Measurements from ENCODE around the gene KIF23.

The KIF23 gene

DNA sequence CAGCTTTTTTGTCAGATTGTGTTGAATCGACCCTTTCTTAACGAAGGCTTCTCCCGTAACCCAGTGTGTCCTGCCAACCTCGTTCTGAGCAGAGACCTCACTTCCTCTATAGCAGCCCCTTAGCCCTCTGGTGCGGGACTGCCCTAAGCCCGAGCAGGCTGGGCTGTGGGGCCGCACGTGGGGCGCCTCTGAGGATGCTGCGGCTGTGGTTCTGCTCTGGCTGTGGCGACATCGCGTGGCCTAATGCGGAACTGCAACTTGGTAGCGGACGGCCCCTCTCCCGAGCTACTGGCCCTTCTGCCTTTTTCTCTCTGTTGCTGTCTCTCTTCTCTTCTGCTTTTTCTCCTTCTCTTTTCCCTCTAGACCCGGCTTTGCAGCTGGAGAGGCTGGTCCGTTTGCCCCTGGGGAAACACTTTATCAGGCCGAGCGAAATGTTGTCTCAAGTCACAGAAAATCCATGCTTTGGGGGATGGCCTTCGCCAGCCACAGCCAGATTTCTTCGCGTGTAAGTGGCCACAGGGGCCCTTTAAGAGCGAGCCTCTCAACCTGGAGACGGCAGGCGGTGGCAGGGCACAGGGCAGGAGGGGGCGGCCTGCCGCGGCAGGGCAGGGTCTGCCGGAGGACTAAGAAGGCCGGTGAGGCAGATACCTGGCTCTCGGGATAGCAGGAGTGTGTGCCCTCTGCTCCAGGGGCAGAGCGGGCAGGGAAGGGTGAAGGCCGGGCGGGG, 19.4 kb upstream of the KIF23 start:
- peak; percentile 92 for DNase-seq (ENCODE audit: low spot score)

DNA sequence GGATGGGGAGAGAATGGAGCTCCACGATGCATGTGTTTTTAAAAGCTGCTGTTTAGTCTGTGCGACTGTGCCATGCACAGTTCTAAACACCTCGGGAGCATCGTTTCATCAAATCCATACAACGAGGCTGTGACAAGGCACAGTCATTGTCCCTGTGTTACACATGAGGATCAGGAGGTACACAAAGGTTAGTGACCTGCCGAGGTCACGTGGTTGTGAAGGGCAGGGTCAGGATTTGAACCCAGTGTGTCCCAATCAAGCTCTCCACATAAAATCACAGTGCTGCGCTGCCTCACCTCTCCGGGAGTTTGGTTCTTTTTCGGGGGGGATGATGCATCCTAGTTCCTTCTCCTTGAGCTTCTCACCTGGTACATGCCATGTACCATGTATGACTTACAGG, 18.7 kb upstream of the KIF23 start:
- DNase-seq (ENCODE audit: low spot score), result no peak

DNA sequence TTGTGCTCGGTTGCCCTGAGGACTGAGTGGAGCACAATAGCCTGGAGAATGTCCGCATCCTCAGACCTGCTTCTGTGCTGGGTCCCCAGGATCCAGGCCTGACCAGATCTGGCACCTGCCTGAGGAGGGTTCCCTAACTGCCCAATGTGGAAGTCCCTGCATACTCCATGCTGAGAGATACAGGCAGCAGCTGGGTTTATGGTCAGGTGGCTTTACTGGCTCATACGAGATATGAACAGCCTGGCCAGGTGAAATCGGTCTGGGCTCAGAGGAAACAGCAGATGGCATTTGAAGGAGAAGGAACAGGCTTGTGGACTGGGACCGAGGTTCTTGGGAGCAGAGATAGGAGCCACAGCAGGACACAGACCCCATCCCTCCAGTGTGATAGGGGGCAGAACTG, 18.2 kb upstream of the KIF23 start:
- DNase-seq (ENCODE audit: low spot score), result no peak

DNA sequence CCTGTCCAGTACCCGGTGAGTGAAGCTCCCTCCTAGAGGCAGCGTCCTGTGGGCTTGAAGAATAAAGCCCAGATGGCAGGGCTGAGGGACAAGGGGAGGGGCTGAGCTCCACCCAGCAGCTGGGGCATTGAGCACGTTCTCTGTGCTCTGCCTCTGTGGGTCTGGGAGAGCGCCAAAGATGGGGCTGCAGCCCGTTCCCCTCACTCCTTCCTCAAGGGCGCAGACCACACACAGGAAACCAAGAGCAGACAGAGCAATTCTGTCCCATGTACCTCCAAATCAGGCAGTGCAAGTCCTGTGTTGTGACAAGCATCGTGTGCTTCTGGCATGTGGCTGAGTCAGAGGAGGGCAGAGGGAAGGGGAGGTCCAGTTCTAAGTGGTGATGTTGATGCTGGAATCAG, 15.7 kb upstream of the KIF23 start:
- no peak for DNase-seq (ENCODE audit: low spot score)

DNA sequence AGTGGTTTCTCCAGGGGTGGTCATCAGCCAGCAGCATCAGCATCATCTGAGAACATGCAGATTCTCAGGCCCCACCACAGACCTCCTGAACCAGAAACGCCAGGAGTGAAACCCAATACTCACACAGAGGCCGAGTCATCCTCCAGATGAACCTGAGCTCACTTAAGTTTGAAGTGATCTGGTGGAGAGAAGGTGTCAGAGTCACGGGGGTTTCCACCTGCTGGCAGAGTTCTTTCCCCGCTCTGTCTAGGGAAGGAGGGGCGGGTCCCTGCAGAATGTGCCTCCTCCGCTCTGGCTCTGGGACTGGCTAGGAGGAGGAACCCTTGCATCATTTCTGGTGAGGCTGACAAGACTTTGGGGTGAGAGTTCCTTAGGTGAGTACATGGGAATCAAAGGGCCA, 13.3 kb upstream of the KIF23 start:
- DNase-seq (ENCODE audit: low spot score), result no peak

DNA sequence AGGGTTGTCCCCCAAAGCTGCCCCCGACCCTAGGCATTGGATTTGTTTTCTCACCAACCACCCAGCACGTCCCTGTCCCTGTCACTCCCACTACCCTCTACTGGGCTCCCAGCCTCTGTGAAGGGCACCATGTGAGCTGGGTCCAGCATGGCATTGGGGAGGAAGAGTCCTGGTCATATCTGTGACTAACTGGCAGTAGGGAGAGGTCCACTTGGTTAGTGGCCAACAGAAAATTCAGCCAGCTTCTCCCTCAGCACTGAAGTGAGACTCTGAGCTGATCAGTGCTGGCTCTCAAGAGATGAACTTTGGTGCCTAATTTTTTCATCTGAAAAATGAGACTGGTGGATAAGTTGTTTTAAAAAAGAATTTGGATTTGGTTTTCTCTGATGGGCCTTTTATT, 11.3 kb upstream of the KIF23 start:
- DNase-seq (ENCODE audit: low spot score), result no peak

DNA sequence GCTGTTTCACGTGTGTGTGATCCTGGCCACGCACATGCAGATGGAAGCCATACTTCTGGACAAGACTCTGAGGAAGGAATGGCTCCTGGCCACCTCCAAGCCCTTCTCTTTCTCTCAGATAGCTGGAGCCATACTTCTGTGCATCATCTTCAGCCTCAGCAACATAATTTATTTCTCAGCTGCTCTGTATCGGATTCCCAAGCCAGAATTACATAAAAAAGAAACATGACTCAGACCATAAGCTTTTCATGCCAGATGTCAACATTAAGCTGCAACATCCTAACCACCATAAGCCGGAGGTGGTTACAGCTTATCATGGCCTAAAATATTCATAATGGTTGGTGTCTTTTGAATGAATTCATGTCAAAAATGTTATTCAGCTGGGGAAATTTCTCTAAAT, 10.6 kb upstream of the KIF23 start:
- no peak for DNase-seq (ENCODE audit: low spot score)

DNA sequence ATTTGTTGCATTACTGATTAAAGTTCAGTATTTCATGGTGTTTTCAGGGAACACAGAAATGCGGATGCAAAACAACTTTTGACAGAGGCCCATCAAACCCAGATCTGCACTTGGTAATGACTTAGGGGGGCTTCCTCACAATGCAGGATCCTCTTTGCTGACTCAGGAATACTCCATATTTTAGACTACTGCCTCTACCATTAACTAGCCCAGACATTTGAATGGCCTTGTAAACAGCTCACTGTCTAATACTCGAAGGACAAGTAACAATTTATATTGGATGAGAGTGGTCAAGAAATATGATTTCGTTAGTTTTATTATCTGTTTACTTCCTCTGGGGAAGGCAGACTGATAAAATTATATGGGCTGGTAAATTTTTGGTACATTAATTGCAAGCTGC, 9.0 kb upstream of the KIF23 start:
- no peak for DNase-seq (ENCODE audit: low spot score)

DNA sequence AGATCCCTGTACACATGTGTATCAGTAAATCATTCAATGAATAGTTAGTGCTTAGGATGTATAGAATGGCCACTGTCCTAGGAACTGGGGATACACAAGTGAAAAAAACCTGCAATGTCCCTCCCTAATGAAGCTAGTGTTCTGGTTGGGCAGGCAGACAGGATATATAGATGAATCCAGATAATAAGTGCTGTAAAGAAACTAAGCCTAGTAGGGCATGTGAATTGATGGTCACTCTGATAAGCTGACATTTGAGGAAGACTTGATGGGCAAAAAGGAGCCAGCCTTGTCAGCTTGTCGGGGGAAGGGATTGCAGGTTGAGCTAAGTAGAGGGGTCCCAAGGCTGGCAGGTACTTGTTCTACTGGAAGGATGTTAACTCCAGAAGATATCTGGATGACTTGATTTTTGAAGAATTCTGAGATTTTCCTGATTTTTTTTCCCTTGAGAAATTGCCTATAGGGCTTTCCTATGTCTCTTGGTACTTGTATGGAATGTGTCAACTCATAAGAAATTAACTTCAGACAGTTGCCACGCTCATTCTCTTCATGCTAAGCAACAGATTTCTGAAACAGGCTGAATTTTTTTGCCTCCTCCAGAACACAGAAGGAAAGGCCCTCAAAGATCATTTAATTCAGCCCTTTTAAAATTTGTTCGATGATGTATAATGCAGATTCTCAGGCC, 6.3 kb upstream of the KIF23 start:
- no peak for DNase-seq (ENCODE audit: low spot score)

DNA sequence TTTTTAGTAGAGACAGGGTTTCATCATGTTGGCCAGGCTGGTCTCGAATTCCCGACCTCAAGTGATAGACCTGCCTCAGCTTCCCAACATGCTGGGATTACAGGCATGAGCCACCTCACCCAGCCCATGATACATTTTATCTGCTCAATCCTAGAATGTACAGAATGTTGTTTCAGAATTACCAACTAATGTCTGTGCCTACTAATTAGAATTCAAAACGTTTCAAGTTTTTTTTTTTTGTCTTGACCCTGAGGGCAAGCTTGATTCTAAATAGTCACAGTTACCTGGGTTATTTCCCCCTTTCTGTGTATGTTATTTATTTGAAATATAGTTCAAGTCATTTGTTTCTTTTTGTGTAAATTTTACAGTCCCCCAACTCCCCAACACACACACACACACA, 5.3 kb upstream of the KIF23 start:
- no peak for DNase-seq (ENCODE audit: low spot score)

DNA sequence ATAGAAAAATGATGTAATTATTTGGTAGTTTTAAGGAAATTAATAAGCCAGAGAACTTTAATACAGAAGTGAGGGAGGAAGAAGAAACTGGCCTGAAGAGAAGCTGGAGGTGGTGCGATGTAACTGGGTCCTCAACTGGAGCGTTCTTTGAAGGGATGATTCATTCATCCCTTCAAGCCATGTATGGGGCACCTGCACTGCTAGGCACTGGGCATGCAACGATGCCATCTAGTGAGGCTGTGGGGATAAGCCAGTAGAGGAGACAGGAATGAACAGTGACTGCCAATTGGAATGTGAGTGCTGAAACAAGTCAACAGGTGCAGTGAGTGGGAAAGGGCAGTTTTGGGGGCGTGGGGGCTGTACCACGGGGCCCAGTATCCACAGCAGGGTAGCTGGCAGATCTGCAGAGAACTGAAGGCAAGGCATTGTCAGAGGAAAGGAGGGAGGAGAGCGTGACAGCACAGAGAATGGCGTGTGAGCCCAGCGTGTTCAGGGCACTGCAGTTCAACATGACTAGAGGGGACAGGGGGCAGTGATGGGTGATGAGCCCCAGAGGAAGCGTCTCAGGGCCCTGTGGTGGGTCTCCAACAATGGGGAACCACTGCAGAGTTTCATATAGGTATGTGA, 3.8 kb upstream of the KIF23 start:
- no peak for DNase-seq (ENCODE audit: low spot score)

DNA sequence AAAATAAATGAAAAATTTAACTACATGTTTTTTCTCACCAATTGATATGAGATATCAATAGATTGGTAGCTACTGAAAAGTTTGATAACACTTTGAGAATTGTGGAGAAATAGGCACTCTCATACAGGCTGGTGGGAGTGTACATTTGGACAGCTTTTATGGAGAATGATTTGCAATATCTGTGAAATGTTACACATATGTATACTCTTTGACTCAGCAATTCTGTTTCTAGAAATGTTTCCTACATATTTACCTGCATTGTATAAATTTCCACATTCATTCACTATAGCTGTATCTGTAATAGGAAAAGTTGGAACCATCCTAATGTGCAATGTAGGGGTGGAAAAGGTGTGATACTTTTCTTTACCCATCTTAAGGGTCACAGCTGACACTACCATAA, 1.9 kb upstream of the KIF23 start:
- DNase-seq (ENCODE audit: low spot score), result no peak

DNA sequence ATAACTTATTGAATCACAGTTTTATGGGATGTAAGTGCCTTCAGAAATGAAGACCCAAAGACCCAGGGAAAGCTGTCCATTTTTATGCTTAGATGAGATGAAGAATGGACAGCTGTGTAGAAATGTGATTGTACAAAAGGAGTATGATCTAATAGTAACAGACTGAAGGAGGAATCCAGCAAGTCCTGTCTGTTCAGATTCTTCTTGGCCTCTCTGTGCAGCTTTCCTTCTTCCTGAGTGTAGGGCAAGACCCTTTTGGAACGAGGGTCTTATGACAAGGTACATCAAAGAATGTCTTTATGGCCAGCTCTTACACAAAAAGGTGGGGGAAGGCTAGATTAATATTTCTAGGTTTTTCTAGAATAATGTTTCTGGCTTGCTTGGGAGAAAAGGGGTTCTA, 1.4 kb upstream of the KIF23 start:
- no peak for DNase-seq (ENCODE audit: low spot score)

DNA sequence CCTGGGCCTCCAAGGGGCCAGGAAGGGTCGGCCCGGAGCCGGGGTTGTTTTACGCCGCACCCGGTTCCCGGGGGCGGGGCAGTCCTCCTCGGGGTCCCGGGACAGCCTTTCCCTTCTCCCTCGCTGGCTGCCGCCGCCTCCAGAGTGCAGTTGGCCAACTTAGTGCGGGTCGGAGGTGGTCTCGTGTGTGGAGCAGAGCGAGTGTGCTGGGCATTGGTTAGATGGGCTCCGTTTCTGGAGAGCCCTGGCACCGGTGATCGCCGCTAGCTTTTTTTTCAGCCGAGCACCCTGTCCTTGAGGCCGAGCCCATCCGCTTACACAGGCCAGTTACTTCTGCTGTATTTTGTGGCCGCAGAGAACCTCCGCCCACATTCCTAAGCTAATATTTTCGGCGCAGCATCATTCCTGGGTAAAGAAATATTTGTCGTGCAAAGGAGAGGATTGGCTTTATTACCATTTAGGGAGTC, 585 bp downstream of the KIF23 start:
- DNase-seq (ENCODE audit: low spot score), result peak; percentile 74

DNA sequence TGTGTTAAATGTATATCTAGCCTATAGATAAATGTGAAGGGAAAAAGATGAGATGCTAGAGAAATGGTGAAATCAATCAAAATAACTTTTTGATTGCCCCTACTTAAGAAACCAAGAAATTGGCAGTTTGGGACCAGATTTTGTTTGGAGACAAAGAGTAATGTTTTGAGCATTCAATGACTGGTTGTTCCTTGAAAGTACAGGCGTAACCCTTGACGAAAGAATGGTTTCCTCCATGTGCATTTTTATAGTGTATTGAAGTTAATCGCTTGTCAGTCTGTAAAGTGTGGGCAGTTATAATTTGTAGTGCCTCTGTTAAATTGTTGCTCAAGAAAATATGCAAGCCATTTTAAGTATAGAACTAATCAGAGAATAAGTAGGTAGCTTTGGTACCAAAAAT, 1.2 kb downstream of the KIF23 start:
- no peak for DNase-seq (ENCODE audit: low spot score)

DNA sequence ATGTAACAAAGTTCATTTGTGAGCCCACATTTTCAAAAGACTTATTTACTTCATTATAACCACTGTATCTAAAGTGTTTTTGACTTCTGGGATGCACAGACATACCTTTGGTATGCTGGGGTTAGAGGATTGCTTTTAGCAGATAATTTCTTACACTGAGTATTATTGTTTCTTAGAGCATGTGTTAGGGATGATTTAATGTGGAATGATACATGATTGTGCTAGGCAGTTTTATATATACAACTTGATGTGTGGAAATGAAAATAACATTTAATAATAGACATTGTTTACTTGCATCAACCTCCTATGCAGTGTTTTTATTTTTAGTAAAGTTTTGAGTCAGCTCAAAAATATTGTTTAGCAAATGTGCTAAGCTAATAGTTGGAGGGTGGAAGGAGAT, 3.4 kb downstream of the KIF23 start:
- no peak for DNase-seq (ENCODE audit: low spot score)

DNA sequence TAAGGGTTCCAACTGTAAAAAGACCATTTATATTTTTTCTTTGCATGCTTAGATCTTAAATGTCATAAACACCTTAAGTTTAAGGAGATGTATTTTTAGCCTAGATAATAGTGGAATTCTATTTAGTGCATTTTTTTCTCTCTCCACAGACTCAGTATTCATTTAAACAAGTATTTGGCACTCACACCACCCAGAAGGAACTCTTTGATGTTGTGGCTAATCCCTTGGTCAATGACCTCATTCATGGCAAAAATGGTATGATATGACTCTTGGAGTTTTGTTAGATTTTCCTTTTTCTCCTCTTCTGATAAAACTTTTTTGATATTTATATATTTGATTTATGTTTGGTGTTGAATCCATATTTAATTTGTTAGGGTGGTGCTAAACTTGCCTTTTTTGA, 7.3 kb downstream of the KIF23 start:
- no peak for DNase-seq (ENCODE audit: low spot score)

DNA sequence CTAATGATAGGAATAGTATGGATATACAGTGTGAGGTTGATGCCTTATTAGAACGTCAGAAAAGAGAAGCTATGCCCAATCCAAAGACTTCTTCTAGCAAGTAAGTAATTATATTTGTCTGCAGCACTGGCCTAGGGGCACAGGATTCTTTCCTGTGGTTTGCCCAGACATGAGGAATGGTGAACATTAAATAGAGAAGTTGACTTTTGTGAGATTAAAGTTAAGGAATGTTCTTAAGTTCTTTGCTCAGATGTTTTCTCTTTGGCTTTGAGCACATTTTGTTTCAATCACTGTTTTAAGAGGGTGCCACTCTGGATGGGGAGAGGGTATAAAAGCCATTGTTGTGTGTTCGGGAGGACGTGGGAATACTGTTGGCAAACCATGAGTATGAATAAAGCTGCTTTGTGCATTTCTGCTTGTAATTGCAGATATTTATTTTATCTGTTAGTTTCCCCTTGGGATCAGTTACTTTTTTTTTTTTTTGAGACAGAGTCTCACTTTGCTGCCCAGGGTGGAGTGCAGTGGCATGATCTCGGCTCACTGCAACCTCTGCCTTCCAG, 8.3 kb downstream of the KIF23 start:
- no peak for DNase-seq (ENCODE audit: low spot score)

DNA sequence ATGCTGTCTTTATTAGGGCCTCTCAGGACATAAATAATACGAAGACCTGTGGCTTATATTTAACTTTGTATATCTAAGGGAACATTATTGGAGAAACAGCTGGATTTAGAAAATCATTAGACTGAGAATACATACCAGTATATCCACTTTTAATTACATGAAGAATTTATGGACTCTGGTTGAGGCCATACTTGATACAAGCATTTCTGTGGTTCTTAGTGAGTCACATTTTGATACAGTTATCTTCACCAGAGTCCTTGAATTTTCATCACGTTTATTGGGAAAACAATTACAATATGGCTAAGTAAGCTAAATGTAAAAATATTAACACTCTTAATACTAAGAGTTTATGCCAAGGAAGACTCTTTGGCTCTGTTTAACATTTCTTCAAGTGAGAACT, 9.9 kb downstream of the KIF23 start:
- no peak for DNase-seq (ENCODE audit: low spot score)

DNA sequence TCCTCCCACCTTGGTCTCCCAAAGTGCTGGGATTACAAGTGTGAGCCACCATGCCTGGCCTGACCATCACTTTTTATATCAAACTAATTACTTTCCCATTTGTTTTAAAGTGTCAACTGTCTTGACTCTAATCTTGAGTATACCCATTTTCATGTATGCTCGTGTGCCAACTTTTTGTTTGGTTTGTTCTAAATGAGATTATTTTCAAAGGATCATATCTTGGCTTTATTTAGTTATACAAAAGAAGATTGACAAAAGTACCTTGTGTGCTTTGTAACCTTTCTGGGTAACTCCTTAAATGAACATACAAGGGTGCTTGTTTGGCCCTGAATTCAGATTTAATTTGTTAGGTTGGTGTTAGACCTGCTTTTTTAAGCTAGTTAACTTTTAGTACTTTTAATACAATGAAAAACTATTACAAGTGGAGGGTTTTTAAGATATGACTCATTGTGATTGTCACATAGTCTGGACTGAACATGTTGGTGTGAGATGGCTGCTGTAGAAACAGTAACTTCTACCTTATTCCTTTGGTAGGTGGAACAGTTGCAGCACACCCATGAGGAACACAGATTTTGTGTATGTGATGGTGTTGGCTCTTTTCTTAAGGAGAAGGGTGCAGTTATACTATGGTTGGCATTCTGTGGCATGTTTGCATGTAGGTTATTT, 10.7 kb downstream of the KIF23 start:
- no peak for DNase-seq (ENCODE audit: low spot score)

DNA sequence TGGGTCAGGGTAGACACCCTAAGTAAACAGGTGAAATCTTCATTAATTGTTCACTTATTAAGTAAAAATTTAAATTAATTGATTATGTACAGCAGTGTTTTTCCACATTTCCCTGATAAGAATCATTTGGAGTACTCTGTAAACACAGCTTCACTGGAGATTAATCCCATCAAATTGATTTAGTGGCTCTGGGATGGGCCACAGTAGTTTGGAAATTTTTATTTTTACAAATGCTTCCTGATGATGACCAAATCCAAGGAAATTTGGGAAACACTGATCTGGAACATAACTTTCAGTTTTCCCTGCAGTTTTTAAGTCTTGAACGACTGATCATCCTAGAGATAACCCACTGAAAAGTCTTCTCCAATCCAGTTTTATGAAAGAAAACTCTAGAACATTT, 19.7 kb downstream of the KIF23 start:
- no peak for DNase-seq (ENCODE audit: low spot score)

DNA sequence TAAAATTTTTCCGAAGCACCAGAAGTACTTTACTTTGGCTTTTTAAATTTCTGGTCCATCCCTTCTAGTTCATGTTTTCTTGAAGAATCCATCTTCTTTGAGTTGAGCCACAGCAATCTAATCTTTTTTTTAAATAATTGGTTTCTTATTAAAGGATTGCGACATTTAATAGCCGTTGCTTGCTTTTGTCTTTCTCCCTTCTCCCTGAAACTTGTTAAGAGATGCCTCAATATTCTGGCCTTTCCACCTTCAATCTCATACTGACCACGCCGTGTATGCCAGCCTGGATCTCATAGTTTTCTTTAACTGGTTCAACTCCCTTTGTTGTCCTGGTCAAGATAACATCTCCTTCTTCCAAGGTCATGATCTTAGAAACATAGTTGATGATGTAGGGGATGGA, 20.1 kb downstream of the KIF23 start:
- no peak for DNase-seq (ENCODE audit: low spot score)

DNA sequence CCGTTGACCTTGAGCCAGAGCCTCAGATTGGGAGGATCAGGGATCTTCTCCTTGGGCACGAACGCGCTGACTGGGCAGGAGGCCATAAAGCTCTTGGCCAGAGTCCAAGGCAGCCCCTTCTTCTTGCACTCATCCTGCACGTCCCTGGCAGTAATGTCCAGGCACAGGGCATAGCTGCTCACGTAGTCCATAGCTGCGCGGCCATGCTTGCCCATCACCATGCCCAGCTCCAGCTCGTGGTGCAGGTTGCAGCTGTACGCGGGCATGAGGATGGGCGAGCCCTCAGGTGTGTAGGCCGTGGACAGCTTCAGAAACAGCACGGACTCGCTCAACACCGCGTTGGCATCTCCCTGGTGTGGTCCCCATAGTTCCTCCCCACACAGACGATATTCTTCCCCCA, 20.5 kb downstream of the KIF23 start:
- DNase-seq (ENCODE audit: low spot score), result no peak

All from ecto neural progenitor cell (in vitro differentiated cells).